ENCODE data around the gene CEP104. TPM values are rescaled to one million over a fixed set of nuclear protein-coding genes. Genes with fewer than 3 reads are reported as not detected.

Gene CEP104
- polyA plus RNA-seq, 3 donors = 8.3 to 25.1 (median 13.0) TPM

DNA sequence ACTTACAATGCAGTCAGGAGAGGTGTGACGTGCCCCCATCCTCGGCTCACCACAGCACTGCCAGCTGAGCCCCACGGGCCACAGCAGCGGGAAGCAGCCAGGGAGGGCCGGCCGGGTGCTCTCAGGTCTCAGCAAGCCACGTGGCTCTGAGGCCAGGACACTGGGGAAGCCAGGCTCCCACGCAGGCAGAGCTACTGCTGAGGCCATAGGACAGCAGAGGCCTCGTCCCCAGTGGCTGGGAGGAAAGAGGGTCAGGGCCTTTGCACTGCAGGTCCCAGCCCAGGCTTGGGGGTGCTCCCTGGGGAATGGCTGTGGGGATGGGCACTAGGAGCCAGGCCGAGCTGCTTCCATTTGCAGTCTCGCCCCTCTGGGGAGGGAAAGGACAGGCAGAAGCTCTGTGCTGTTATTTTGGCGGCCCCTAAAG lies 66.5 kb downstream of the CEP104 start:
- Mint-ChIP-seq H3K27me3 (ENCODE audit: low read depth in 3 of 3) (peaks cover 0 to 1% (median 0%) of the 10 kb centered on the region in 3 donors), H3K4me3 (no peak overlapping the region), H3K27ac (no peak overlapping the region), H3K4me1 (peaks cover 38% of the 10 kb centered on the region), H3K9me3 (no peaks in the 10 kb centered on the region), H3K36me3 (peaks cover 30 to 60% of the 10 kb centered on the region in 2 donors)
- no peak for DNase-seq
- Histone ChIP-seq H2AFZ (ENCODE audit: insufficient read depth, low read depth, low read length, poor library complexity, severe bottlenecking) (no peak overlapping the region), H3K9me3 (replicated peaks in 1 of 2; ENCODE audit: control insufficient read depth in 1 of 2, insufficient read depth in 1 of 2, low read length in 2 of 2) (no peaks in the 10 kb centered on the region), H3K4me2 (replicated peaks; ENCODE audit: extremely low read depth, low read length, poor library complexity, severe bottlenecking) (no peak overlapping the region), H3K4me3 (replicated peaks in 1 of 3; ENCODE audit: low read depth in 2 of 3, low read length in 3 of 3) (no peak overlapping the region), H3K27me3 (ENCODE audit: control insufficient read depth in 2 of 2, insufficient read depth in 2 of 2, low read length in 2 of 2) (no peaks in the 10 kb centered on the region), H3K4me1 (ENCODE audit: control insufficient read depth in 1 of 2, insufficient read depth in 2 of 2, low read length in 2 of 2) (peaks cover 22 to 26% of the 10 kb centered on the region in 2 donors), H3K79me2 (ENCODE audit: insufficient read depth, low read length) (peaks cover 83% of the 10 kb centered on the region), H3K9ac (ENCODE audit: insufficient read depth, low read length, poor library complexity, severe bottlenecking) (no peak overlapping the region), H3K27ac (ENCODE audit: low read depth in 1 of 2, low read length in 2 of 2) (no peak overlapping the region), H3K36me3 (replicated peaks in 1 of 2; ENCODE audit: control insufficient read depth in 1 of 2, insufficient read depth in 2 of 2, low read length in 2 of 2) (peaks cover 35 to 60% of the 10 kb centered on the region in 2 donors), H4K20me1 (ENCODE audit: insufficient read depth, low read length) (peaks cover 97% of the 10 kb centered on the region)
- intact Hi-C loops (cut with micrococcal nuclease) = no loop called here
- WGBS (ENCODE audit: insufficient coverage) = 94% methylated on average over 11 of the region's 12 CpGs
- TF ChIP-seq, protein P1, sequence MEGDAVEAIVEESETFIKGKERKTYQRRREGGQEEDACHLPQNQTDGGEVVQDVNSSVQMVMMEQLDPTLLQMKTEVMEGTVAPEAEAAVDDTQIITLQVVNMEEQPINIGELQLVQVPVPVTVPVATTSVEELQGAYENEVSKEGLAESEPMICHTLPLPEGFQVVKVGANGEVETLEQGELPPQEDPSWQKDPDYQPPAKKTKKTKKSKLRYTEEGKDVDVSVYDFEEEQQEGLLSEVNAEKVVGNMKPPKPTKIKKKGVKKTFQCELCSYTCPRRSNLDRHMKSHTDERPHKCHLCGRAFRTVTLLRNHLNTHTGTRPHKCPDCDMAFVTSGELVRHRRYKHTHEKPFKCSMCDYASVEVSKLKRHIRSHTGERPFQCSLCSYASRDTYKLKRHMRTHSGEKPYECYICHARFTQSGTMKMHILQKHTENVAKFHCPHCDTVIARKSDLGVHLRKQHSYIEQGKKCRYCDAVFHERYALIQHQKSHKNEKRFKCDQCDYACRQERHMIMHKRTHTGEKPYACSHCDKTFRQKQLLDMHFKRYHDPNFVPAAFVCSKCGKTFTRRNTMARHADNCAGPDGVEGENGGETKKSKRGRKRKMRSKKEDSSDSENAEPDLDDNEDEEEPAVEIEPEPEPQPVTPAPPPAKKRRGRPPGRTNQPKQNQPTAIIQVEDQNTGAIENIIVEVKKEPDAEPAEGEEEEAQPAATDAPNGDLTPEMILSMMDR (IDR thresholded peaks at IDR 0.05) = no peak

DNA sequence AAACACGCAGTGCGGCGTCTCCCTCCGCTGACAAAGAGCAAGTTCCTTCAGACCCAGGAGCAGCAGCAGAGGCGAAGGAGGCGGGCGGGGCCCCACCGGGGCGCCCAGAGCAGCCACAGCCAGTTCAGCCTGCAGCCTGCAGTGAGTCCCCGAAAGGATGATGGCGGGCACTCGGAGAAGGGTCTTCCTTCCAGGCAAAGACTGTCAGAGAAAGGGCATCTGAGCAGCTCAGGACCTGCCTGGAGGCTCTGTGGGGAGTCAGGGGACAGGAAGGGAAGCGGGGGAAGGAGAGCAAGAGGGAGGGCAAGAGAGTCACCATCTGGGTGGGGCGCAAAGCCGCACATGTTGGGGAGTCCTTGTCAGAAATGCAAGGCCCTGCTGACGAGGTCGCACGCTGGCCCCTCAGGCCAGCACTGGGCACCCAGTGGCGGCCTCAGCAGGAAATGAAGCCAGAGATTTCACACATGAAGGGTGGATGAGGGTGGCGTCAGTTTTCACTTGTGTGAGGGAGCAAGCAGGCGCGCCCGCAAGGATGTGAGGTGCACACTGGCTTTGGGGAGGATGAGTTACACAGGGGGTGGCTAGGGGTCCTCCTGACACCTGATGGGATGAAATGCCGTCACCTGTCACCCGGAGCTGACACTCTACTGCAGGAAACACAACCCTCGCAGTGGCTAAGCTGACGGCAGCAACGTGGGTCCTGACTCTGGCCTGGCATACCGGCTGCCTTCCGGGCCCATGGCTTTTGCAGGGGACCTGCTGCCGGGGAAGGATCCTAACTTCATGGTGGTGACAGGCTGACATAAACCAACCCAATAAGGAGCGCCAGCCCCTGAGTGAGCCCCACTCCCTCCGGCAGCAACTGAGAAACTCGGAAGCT lies 67.3 kb downstream of the CEP104 start:
- Histone ChIP-seq H3K9me3 (replicated peaks in 1 of 2; ENCODE audit: control insufficient read depth in 1 of 2, insufficient read depth in 1 of 2, low read length in 2 of 2) (no peaks in the 10 kb centered on the region), H3K36me3 (replicated peaks in 1 of 2; ENCODE audit: control insufficient read depth in 1 of 2, insufficient read depth in 2 of 2, low read length in 2 of 2) (peaks cover 43 to 68% of the 10 kb centered on the region in 2 donors), H3K4me2 (replicated peaks; ENCODE audit: extremely low read depth, low read length, poor library complexity, severe bottlenecking) (no peak overlapping the region), H3K4me3 (replicated peaks in 1 of 3; ENCODE audit: low read depth in 2 of 3, low read length in 3 of 3) (no peak overlapping the region), H2AFZ (ENCODE audit: insufficient read depth, low read depth, low read length, poor library complexity, severe bottlenecking) (no peak overlapping the region), H3K9ac (ENCODE audit: insufficient read depth, low read length, poor library complexity, severe bottlenecking) (no peak overlapping the region), H3K4me1 (ENCODE audit: control insufficient read depth in 1 of 2, insufficient read depth in 2 of 2, low read length in 2 of 2) (peaks cover 14 to 17% of the 10 kb centered on the region in 2 donors), H3K27ac (ENCODE audit: low read depth in 1 of 2, low read length in 2 of 2) (no peak overlapping the region), H3K79me2 (ENCODE audit: insufficient read depth, low read length) (peaks cover 74% of the 10 kb centered on the region), H4K20me1 (ENCODE audit: insufficient read depth, low read length) (peaks cover 89% of the 10 kb centered on the region), H3K27me3 (ENCODE audit: control insufficient read depth in 2 of 2, insufficient read depth in 2 of 2, low read length in 2 of 2) (no peaks in the 10 kb centered on the region)
- Mint-ChIP-seq H3K27ac (peak overlapping the region in 2 of 7 donors; percentile 25 to 86), H3K9me3 (no peaks in the 10 kb centered on the region), H3K27me3 (ENCODE audit: low read depth in 3 of 3) (peaks cover 0 to 1% (median 0%) of the 10 kb centered on the region in 3 donors), H3K36me3 (peaks cover 39 to 68% of the 10 kb centered on the region in 2 donors), H3K4me3 (no peak overlapping the region), H3K4me1 (peaks cover 29% of the 10 kb centered on the region)
- TF ChIP-seq, protein P1 (IDR thresholded peaks at IDR 0.05) = no peak
- intact Hi-C loops (cut with micrococcal nuclease) = no loop called here
- no peak for DNase-seq
- 92% methylated on average over 30 of the region's 34 CpGs for WGBS (ENCODE audit: insufficient coverage)
